ENCODE data around the gene PDK4. TPM values are rescaled to one million over a fixed set of nuclear protein-coding genes. Genes with fewer than 3 reads are reported as not detected.

PDK4 gene
- 13.0 TPM for total RNA-seq

DNA sequence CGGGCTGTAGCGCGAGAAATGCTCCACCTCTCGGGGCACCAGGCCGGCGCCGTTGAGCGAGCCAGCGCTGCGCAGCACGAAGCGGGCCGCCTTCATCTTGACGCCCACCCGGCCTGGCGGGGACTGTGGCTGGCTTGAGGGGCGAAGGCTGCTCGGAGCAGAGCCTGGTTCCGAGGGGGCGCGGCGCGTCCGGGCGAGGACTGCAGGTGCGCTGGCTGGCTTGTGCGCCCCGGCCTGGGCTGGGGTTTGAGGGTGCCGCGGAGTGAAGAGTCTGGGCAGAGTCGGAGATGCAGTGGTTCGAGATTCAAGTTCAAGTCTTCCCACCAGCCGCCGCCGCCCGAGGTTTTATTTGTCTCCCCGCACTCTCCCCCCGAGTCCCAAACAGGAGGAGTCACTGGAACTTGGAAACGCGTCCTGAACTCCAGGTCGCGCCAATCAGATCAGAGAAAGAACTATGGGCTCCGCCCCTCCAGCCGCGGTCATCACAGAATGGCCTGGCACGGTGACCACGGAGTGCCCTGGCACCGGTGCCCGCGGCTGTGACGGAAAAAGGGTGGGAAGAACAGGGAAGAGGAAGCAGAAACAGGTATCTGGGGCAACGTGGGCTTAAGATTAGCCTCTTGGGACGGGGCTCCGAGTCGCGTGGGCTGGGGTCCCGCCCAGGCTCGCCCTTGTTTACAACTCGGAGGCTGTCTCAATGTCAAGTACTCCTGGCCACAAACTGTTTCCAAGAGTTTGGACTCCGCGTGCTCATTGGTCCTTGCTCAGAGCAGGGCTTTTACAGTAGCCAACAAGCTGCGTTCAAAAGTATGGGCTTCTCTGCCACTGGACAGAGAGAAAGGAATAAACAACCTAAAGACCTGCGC lies at the start of gene PDK4:
Gene PDK4 (minus strand): TSS at position 319 of the 866 bp plus-strand sequence. CDS start 223 bp downstream, at position 96.
- Histone ChIP-seq H3K4me1 (ENCODE audit: control insufficient read depth in 3 of 3, insufficient read depth in 3 of 3, low read length in 3 of 3) (peaks cover 26 to 35% (median 34%) of the 10 kb centered on the region in 3 donors), H3K9me3 (ENCODE audit: control insufficient read depth in 3 of 3, low read length in 3 of 3) (no peaks in the 10 kb centered on the region), H3K27ac (ENCODE audit: low read depth, low read length) (peak within 1 kb of the TSS; percentile 97), H3K9ac (ENCODE audit: low read depth in 1 of 3, low read length in 3 of 3) (peak within 1 kb of the TSS; percentile 88 to 99 (median 90)), H3K36me3 (ENCODE audit: control insufficient read depth in 3 of 3, insufficient read depth in 3 of 3, low read length in 3 of 3) (peaks cover 10 to 35% (median 32%) of the 10 kb centered on the region in 3 donors), H3K27me3 (ENCODE audit: control insufficient read depth in 3 of 3, insufficient read depth in 3 of 3, low read length in 3 of 3) (no peaks in the 10 kb centered on the region), H3K4me3 (ENCODE audit: low read length in 3 of 3) (peak within 1 kb of the TSS; percentile 88 to 95 (median 94))

- Histone ChIP-seq H3K4me1 (ENCODE audit: control insufficient read depth in 3 of 3, insufficient read depth in 3 of 3, low read length in 3 of 3) (no peaks in the 10 kb centered on the region), H3K27me3 (ENCODE audit: control insufficient read depth in 3 of 3, insufficient read depth in 3 of 3, low read length in 3 of 3) (no peaks in the 10 kb centered on the region), H3K27ac (ENCODE audit: low read depth, low read length) (no peak overlapping the region), H3K9me3 (ENCODE audit: control insufficient read depth in 3 of 3, low read length in 3 of 3) (no peaks in the 10 kb centered on the region), H3K4me3 (ENCODE audit: low read length in 3 of 3) (no peak overlapping the region), H3K36me3 (ENCODE audit: control insufficient read depth in 3 of 3, insufficient read depth in 3 of 3, low read length in 3 of 3) (no peaks in the 10 kb centered on the region), H3K9ac (ENCODE audit: low read depth in 1 of 3, low read length in 3 of 3) (no peak overlapping the region)
These were observed 45.9 kb upstream of the PDK4 start for GRCh38 chr7:95642173-95642572.

DNA sequence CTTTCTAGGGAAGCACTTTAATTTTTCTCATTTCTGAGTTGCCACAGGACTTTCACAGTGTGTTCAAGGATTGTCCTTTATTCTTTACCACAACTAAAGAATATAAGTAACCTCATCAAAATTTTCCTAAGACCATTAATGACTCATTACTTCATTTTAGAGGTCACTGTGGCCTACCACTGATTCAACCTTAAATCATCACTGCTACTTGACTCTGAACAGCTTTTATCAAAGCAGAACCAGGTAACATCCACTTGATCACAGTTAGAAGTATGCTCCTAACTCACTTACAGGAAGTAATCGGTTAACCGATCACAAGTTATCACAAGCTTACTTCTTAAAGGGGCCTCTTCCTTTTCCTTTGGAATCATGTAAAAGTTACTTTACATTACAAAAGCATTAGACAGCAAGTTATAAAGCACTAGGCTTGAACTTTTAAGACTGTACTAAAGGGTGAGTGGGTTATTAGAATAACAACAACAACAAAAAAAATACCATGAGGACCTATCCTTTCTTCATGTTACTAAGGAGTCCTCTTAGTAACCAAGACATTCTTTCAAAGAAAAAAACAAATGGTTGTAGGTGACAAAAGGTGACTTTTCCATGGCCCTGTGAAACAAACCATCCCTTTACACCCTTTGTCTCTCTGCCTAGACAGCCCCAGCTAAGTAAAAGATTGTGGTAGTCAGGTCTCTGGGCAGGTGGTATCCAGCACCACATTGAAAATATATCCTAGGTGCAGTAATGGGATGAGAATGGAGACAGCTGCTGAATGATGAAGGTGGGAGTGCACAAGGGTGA lies 40.0 kb upstream of the PDK4 start:
- Histone ChIP-seq H3K27ac (ENCODE audit: low read depth, low read length) (no peak overlapping the region), H3K9ac (ENCODE audit: low read depth in 1 of 3, low read length in 3 of 3) (no peak overlapping the region), H3K27me3 (ENCODE audit: control insufficient read depth in 3 of 3, insufficient read depth in 3 of 3, low read length in 3 of 3) (no peaks in the 10 kb centered on the region), H3K4me3 (ENCODE audit: low read length in 3 of 3) (no peak overlapping the region), H3K9me3 (ENCODE audit: control insufficient read depth in 3 of 3, low read length in 3 of 3) (no peaks in the 10 kb centered on the region), H3K36me3 (ENCODE audit: control insufficient read depth in 3 of 3, insufficient read depth in 3 of 3, low read length in 3 of 3) (no peaks in the 10 kb centered on the region), H3K4me1 (ENCODE audit: control insufficient read depth in 3 of 3, insufficient read depth in 3 of 3, low read length in 3 of 3) (no peaks in the 10 kb centered on the region)

DNA sequence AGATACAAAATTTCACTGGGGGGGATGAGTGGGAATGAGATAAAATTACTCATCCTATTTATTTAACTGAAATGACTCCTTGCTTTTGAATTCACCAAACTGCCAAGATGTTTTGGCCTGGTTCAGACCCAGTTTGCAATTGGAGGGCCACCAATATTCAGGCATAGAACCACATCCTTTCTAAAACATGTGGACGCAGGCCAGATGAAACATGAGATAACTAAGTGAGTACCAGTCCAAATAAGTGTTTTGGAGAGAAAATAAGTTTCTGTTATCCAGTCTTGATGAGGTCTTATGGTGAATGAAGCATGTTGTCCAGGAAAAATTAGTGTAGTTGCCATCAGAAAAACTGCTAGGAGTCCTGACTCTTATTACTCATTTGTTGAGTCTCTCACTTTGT lies 36.3 kb upstream of the PDK4 start:
- Histone ChIP-seq H3K9ac (ENCODE audit: low read depth in 1 of 3, low read length in 3 of 3) (no peak overlapping the region), H3K4me3 (ENCODE audit: low read length in 3 of 3) (no peak overlapping the region), H3K4me1 (ENCODE audit: control insufficient read depth in 3 of 3, insufficient read depth in 3 of 3, low read length in 3 of 3) (no peaks in the 10 kb centered on the region), H3K27me3 (ENCODE audit: control insufficient read depth in 3 of 3, insufficient read depth in 3 of 3, low read length in 3 of 3) (no peaks in the 10 kb centered on the region), H3K27ac (ENCODE audit: low read depth, low read length) (no peak overlapping the region), H3K36me3 (ENCODE audit: control insufficient read depth in 3 of 3, insufficient read depth in 3 of 3, low read length in 3 of 3) (no peaks in the 10 kb centered on the region), H3K9me3 (ENCODE audit: control insufficient read depth in 3 of 3, low read length in 3 of 3) (no peaks in the 10 kb centered on the region)

GRCh38 chr7:95631527-95631926 lies 35.2 kb upstream of the PDK4 start:
- no peak overlapping the region for H3K4me3 ChIP-seq (ENCODE audit: low read length in 3 of 3)
- H3K9ac ChIP-seq (ENCODE audit: low read depth in 1 of 3, low read length in 3 of 3): no peak overlapping the region
- H3K4me1 ChIP-seq (ENCODE audit: control insufficient read depth in 3 of 3, insufficient read depth in 3 of 3, low read length in 3 of 3): no peaks in the 10 kb centered on the region
- H3K27me3 ChIP-seq (ENCODE audit: control insufficient read depth in 3 of 3, insufficient read depth in 3 of 3, low read length in 3 of 3): no peaks in the 10 kb centered on the region
- no peaks in the 10 kb centered on the region for H3K9me3 ChIP-seq (ENCODE audit: control insufficient read depth in 3 of 3, low read length in 3 of 3)
- H3K36me3 ChIP-seq (ENCODE audit: control insufficient read depth in 3 of 3, insufficient read depth in 3 of 3, low read length in 3 of 3): no peaks in the 10 kb centered on the region
- no peak overlapping the region for H3K27ac ChIP-seq (ENCODE audit: low read depth, low read length)

DNA sequence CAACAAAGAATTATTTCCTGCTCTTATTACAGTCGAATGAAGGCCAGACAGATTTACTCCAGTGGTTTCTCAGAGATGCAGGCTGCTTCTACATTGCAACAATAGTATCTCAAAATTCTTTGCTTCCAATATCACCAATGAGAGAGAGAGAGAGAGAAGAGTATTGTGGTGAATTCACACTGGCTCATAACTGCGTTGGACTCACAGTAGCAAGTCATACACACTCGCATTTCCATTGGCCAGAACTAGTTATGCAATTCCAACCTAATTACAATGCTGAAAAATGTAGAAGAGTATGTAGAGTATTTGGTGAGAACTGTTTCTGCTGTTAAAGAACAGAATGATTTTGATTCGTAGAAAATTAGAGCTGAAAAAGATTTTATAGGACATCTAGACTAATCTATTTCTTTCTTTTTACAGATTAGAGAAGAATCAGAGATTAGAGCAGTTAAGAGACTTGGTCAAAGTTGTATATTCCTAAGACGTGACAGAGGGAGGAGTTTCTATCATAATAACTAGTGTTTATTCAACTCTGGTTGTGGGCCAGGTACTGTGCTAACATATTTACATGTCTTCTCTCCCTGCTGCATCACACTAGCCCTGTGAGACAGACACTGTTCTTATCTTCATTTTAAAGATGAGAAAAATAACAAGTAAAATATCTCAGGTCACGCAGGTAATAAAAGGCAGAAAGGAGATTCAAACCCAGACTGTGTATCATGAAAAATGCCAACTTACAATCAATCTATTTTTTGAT lies 34.6 kb upstream of the PDK4 start:
- no peak overlapping the region for H3K4me3 ChIP-seq (ENCODE audit: low read length in 3 of 3)
- no peaks in the 10 kb centered on the region for H3K36me3 ChIP-seq (ENCODE audit: control insufficient read depth in 3 of 3, insufficient read depth in 3 of 3, low read length in 3 of 3)
- H3K9ac ChIP-seq (ENCODE audit: low read depth in 1 of 3, low read length in 3 of 3): no peak overlapping the region
- H3K9me3 ChIP-seq (ENCODE audit: control insufficient read depth in 3 of 3, low read length in 3 of 3): no peaks in the 10 kb centered on the region
- no peak overlapping the region for H3K27ac ChIP-seq (ENCODE audit: low read depth, low read length)
- no peaks in the 10 kb centered on the region for H3K4me1 ChIP-seq (ENCODE audit: control insufficient read depth in 3 of 3, insufficient read depth in 3 of 3, low read length in 3 of 3)
- no peaks in the 10 kb centered on the region for H3K27me3 ChIP-seq (ENCODE audit: control insufficient read depth in 3 of 3, insufficient read depth in 3 of 3, low read length in 3 of 3)

- Histone ChIP-seq H3K4me3 (ENCODE audit: low read length in 3 of 3) (no peak overlapping the region), H3K9ac (ENCODE audit: low read depth in 1 of 3, low read length in 3 of 3) (no peak overlapping the region), H3K4me1 (ENCODE audit: control insufficient read depth in 3 of 3, insufficient read depth in 3 of 3, low read length in 3 of 3) (no peaks in the 10 kb centered on the region), H3K9me3 (ENCODE audit: control insufficient read depth in 3 of 3, low read length in 3 of 3) (no peaks in the 10 kb centered on the region), H3K27me3 (ENCODE audit: control insufficient read depth in 3 of 3, insufficient read depth in 3 of 3, low read length in 3 of 3) (no peaks in the 10 kb centered on the region), H3K36me3 (ENCODE audit: control insufficient read depth in 3 of 3, insufficient read depth in 3 of 3, low read length in 3 of 3) (no peaks in the 10 kb centered on the region), H3K27ac (ENCODE audit: low read depth, low read length) (no peak overlapping the region)
These were observed 32.6 kb upstream of the PDK4 start for GRCh38 chr7:95628831-95629439.

GRCh38 chr7:95623788-95624187 lies 27.5 kb upstream of the PDK4 start:
- H3K36me3 ChIP-seq (ENCODE audit: control insufficient read depth in 3 of 3, insufficient read depth in 3 of 3, low read length in 3 of 3): no peaks in the 10 kb centered on the region
- H3K4me3 ChIP-seq (ENCODE audit: low read length in 3 of 3): no peak overlapping the region
- no peak overlapping the region for H3K27ac ChIP-seq (ENCODE audit: low read depth, low read length)
- no peaks in the 10 kb centered on the region for H3K27me3 ChIP-seq (ENCODE audit: control insufficient read depth in 3 of 3, insufficient read depth in 3 of 3, low read length in 3 of 3)
- no peak overlapping the region for H3K9ac ChIP-seq (ENCODE audit: low read depth in 1 of 3, low read length in 3 of 3)
- H3K9me3 ChIP-seq (ENCODE audit: control insufficient read depth in 3 of 3, low read length in 3 of 3): no peaks in the 10 kb centered on the region
- no peaks in the 10 kb centered on the region for H3K4me1 ChIP-seq (ENCODE audit: control insufficient read depth in 3 of 3, insufficient read depth in 3 of 3, low read length in 3 of 3)

DNA sequence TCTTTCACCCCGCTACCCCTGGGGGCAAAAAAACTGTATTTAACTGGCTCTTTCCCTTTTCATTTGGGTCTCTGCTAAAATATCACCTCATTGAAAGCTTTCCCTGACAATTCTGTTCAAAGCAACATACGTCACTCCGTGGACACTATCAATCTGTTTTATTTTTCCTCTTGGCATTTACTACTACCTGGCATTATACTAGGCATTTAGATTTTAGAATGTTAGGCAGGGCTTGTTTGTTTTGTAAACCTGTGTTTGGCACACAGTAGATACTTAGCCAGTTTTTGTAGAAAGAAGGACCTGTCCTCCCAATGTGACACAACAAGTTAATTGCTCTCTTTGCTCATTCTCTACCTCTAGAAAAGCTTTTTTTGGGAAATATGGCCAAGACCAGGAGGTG lies 26.5 kb upstream of the PDK4 start:
- Histone ChIP-seq H3K4me3 (ENCODE audit: low read length in 3 of 3) (no peak overlapping the region), H3K9me3 (ENCODE audit: control insufficient read depth in 3 of 3, low read length in 3 of 3) (no peaks in the 10 kb centered on the region), H3K27ac (ENCODE audit: low read depth, low read length) (no peak overlapping the region), H3K9ac (ENCODE audit: low read depth in 1 of 3, low read length in 3 of 3) (no peak overlapping the region), H3K27me3 (ENCODE audit: control insufficient read depth in 3 of 3, insufficient read depth in 3 of 3, low read length in 3 of 3) (no peaks in the 10 kb centered on the region), H3K4me1 (ENCODE audit: control insufficient read depth in 3 of 3, insufficient read depth in 3 of 3, low read length in 3 of 3) (no peaks in the 10 kb centered on the region), H3K36me3 (ENCODE audit: control insufficient read depth in 3 of 3, insufficient read depth in 3 of 3, low read length in 3 of 3) (no peaks in the 10 kb centered on the region)

Measured in skeletal muscle tissue (tissue), 4 donors.